UCSD-AML1 (cell line): Measurements from ENCODE around the gene SNTG2.

Experiments
- DNase-seq: peaks from one replicate; lab custom pipeline; 2025; ENCODE audit not compliant: unreplicated experiment; lab: John Stamatoyannopoulos, UW

SNTG2 gene

DNA sequence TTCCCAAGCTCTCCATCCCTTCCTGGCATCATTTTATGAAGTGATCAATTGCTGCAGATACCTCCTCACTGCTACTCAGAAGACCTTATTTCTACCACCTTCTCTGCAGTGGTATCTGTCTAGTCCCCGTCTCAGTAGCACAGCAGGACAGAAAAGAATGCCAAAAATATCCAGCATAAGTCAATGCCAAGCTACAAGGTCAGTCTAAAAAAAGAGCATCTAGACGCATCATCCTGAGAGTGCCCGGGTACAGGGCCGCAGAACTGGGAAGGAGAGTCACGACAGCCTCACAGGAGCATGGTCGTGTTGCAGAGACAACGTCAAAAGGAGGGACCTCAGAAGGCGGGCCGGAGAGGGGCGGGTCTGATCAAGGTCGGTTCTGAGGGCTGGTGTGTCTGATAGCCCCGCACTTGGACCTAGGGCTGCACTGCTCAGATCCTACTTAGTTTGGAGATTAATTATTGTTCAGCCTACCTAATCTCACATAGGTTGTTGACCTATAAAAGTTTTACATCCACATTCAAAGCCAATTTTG lies 24.3 kb upstream of the SNTG2 start:
- DNase-seq, result no peak

- no peak for DNase-seq
Measured at GRCh38 chr2:926896-927295, 23.8 kb upstream of the SNTG2 start.

DNA sequence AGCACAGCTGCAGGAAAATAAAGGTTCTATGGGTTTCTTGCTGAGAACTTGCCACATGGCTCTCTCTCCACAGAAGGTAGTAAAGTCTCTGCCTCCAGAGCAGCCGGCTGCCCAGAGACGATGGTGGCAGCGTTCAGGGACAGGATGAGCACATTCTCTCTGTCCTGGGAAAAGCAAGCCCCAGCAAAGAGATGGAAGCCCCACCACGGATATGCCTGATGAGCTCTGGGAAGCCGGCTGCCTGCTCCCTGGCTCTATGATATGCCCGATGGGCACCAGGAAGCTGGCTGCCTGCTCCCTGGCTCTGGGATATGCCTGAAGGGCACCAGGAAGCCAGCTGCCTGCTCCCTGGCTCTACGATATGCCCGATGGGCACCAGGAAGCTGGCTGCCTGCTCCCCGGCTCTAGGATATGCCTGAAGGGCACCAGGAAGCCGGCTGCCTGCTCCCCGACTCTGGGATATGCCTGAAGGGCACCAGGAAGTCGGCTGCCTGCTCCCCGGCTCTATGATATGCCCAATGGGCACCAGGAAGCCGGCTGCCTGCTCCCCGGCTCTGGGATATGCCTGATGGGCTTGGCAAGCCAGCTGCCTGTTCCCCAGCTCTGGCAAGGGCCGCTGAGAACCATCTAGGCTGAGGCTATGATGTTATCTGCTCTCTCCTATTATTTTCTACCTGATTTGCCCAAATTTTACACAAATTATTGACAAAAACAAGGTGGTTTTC lies 21.5 kb upstream of the SNTG2 start:
- DNase-seq, result no peak

DNA sequence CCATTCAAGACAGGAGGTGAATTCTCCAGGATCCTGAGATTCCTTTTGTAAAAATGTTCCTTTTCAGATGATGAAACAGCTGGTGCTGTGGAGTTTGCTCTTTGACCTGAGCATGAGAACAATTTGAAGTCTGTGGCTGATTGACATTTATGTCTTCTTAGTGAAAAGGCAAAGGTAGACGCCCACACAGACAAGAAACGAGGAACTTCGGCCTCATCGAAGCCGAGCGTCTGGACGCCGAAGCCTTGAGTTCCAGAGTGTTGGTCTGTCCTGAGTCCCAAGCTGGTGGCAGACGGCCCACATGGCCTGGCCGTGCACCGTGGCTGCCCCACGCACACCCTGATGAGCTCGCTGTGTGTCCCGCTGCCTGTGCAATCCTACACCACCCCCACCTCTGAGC lies 20.7 kb upstream of the SNTG2 start:
- no peak for DNase-seq

GRCh38 chr2:930935-931334 lies 19.7 kb upstream of the SNTG2 start:
- DNase-seq, result no peak

DNA sequence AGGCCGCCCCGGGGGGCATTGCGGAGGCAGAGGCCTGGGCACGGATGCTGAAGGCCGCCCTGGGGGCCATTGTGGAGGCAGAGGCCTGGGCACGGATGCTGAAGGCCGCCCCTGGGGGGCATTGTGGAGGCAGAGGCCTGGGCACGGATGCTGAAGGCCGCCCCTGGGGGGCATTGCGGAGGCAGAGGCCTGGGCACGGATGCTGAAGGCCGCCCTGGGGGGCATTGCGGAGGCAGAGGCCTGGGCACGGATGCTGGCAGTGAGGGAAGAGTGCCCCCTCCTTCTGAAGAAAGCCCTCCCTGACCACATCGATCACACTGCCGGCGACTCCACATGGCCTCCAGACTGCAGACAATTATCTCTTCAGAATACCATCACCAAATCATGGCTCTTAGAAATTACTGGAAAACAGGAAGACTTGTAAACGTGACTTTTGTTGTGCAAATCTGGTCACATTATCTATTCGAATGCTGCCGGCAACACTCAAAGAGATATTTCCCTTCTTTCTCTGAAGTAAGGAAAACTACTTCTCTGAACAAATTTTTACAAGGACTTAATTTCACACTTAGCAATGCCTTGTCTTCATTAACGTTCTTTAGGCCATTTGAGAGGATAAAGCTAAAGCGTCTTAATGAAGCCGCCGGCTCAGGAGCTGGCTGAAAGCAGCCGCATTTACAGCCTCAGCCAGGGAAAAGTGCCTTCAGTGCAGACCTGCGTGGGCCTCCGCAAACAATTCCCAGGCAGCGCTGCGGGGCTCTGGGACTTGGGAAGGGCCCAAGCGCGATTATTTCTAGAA lies 18.1 kb upstream of the SNTG2 start:
- no peak for DNase-seq

GRCh38 chr2:933734-934295 lies 16.8 kb upstream of the SNTG2 start:
- DNase-seq, result no peak

- DNase-seq, result no peak
Measured at GRCh38 chr2:937530-937929, 13.1 kb upstream of the SNTG2 start.

- DNase-seq, result no peak
Measured at GRCh38 chr2:938181-939005, 12.3 kb upstream of the SNTG2 start.

- no peak for DNase-seq
Measured at GRCh38 chr2:939936-940601, 10.6 kb upstream of the SNTG2 start.

- no peak for DNase-seq
Measured at GRCh38 chr2:941871-942270, 8.8 kb upstream of the SNTG2 start.

DNA sequence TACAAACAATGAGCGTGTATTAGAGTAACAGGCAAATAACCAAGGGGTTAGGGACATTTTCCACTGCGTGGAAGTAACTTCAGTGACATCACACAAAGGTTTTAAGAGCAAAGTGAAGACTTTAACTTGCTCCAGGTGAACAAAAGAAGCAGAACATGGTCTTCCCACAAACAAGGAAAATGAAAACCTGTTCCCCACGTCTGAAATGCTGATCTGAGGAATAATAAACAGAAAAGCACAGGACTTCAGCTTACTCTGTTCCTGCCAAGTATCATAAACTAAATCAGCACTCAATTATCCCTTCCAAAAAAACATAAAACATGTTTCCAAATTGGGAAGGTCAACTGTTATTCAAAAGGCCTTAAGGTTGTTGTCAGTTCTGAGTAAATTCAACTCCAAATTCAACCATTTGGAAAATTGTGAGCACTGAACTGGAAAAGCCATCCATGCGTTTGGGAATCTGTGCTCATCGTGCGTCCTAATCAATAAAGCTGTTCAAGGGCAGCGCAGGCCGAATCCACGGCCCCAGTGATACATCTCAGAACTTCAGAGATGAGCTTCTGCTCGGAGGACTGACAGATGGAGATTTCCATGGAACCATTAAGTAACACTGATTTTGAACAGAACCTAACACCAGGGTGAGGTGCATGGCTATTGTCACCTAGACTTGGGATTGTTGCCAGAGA lies 7.7 kb upstream of the SNTG2 start:
- no peak for DNase-seq

DNA sequence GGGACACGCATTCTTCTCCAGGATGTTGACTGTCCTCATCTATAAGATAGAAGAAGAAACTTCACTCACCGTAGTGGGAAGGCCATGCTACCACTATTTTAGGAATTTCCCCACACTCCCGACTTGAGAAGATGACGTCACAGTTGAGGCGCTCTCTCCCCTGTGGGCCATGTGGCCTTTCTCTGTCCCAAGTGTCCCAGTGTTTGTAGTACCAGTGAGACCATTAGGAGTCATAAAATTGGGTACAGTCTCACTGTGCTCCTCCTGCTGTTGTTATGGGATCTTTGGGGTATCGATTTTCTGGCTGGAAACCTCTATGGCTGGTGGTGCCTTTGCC lies 7.2 kb upstream of the SNTG2 start:
- no peak for DNase-seq

GRCh38 chr2:943821-944220 lies 6.8 kb upstream of the SNTG2 start:
- DNase-seq, result no peak

DNA sequence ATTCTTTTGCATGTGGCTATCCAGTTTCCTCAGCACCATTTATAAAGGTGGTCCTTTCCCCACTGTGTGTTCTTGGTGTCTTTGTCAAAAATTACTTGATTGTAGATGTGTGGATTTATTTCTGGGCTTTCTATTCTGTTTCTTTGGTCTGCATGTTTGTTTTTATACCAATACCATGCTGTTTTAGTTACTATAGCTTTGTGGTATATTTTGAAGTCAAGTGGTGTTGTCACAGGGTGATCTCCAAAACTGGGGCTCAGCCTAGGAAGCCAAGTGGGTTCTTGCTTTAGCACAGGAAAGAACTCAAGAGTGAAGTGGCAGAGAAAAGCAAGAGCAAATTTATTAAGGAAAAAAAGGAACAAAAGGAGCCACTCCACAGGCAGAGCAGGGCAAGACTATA lies 6.0 kb upstream of the SNTG2 start:
- DNase-seq, result no peak

DNA sequence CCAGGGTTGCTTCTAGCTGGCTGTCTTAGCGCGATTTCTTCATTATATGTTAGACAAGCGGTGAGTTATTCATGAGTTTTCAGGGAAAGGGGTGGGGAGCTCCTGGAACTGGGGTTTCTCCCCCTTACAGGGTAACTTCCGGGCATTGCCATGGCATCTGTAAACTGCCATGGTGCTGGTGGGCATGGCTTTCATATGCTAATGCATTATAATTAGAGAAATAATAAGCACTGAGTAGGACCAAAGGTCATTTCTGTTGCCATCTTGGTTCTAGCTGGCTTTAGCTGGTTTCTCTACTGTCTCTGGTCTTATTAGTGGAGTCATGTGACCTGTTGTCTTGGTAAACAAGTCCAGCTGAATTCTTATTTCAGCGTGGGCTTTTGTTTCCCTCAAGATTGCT lies 5.5 kb upstream of the SNTG2 start:
- no peak for DNase-seq

DNA sequence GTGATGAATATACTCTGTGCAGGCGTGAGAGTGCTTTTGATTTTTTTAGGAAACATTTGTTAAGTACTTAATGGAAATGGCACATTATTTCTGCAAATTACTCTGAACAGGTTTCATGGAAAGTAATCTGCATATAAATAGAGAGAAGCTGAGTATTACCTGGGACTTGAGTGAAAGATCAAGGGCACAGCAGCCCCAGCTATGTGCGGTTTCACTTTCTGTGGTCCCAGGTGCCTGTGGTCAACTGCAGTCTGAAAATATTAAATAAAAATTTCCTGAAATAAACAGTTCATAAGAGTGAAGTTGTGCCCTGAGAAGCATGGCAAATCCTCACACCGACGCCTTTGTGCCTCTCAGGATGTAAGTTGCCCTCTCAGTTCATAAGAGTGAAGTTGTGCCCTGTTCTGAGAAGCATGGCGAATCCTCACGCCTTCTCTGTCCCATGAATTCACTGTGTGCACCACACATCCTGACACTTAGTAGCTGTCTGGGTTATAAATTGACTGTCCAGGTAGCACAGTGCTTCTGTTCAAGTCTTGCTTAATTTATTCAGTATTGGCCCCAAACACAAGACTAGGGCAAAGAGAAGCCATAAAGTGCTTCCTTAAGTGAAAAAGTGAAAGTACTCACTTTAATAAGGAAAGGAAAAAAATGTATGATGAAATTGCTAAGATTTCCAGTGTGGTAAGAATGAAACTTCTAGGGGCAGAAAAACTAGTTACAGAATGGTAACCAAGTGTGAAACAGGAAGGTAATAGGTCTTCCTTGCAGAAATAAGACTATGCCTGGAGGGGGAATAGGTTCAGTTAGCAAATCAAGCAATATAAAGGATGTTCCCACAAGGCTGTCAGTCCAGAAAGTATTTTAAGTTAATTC lies 4.3 kb upstream of the SNTG2 start:
- DNase-seq, result no peak

- DNase-seq, result no peak
Measured at GRCh38 chr2:949384-950079, 1.1 kb upstream of the SNTG2 start.
